Upper lobe of left lung (tissue), 6 donors: ENCODE results near the gene PPP1R2. TPM values are rescaled to one million over a fixed set of nuclear protein-coding genes. Genes with fewer than 3 reads are reported as not detected.

ENCODE experiments used
- ATAC-seq, 2 donors: fragments of 200-7000 bp; cut with Tn5 transposase; one replicate each; pipeline ENCODE4 v1.9.1; 2022; ENCODE audit warnings: mild to moderate bottlenecking in 2 of 2, moderate library complexity in 2 of 2; ENCODE audit not compliant: low FRiP score in 2 of 2
- DNase-seq, 2 donors: peaks; one replicate each; pipeline ENCODE4 v3.0.0-alpha.2; 2019 to 2020
- H3K27ac ChIP-seq, 4 donors: fragments of 200-600 bp; sonication (generic); one replicate each; pipeline ENCODE4 v1.5.1; 2016 to 2019
- H3K27me3 ChIP-seq, 4 donors: fragments of 200-600 bp; sonication (generic); one replicate each; pipeline ENCODE4 v1.5.1; 2017 to 2019
- H3K36me3 ChIP-seq, 4 donors: fragments of 200-600 bp; sonication (generic); one replicate each; pipeline ENCODE4 v1.5.1; 2016 to 2019
- H3K4me1 ChIP-seq, 4 donors: fragments of 200-600 bp; sonication (generic); one replicate each; pipeline ENCODE4 v1.5.1; 2018 to 2019
- H3K4me3 ChIP-seq, 4 donors: fragments of 200-600 bp; sonication (generic); one replicate each; pipeline ENCODE4 v1.5.1; 2017 to 2019; ENCODE audit warnings: mild to moderate bottlenecking in 2 of 4, moderate library complexity in 1 of 4
- H3K9me3 ChIP-seq, 4 donors: fragments of 200-600 bp; sonication (generic); one replicate each; pipeline ENCODE4 v1.5.1; 2018 to 2019
- CTCF ChIP-seq, 6 experiments: fragments of 450-650 bp in 4 of 6; fragments of 200-600 bp in 2 of 6; sonication (generic) in 2 of 6; IDR thresholded peaks; one replicate each; pipeline ENCODE4 v1.5.1; 2016 to 2019; ENCODE audit warnings: antibody characterized with exemption in 6 of 6
- EP300 ChIP-seq, 4 donors: sonication (generic); formaldehyde crosslinking; IDR thresholded peaks; one replicate each; pipeline ENCODE4 v1.5.1; 2017; ENCODE audit warnings: antibody characterized with exemption in 4 of 4, control low read depth in 2 of 4
- POLR2A ChIP-seq, 4 donors: fragments of 450-650 bp; IDR thresholded peaks; one replicate each; pipeline ENCODE4 v1.5.1; 2016 to 2017; ENCODE audit warnings: antibody characterized with exemption in 4 of 4, mild to moderate bottlenecking in 2 of 4
- POLR2AphosphoS5 ChIP-seq, 2 donors: sonication (generic); formaldehyde crosslinking; IDR thresholded peaks; one replicate each; pipeline ENCODE4 v1.5.1; 2017; ENCODE audit warnings: antibody characterized with exemption in 2 of 2
- WGBS, 2 donors: methylation state at CpG; one replicate each; pipeline ENCODE4 v1.1.5; 2017 to 2018; 5-methylcytosine and 5-hydroxymethylcytosine counted together
- total RNA-seq, 6 donors: library from RNA; depleted of rRNA in 4 of 6; stranded (reverse); fragments of >200 nt in 4 of 6; gene quantifications; one replicate each; pipeline versions ENCODE4 v1.1.0 to v1.2.1, GENCODE V29; 2016 to 2021
- donor health status: DM: no; HTN: no; CAD: no; lungs with moderate emphysema.
- donor health status: DM: no; HTN: yes; CAD: no; lungs with severe emphysema.

The PPP1R2 gene
- total RNA-seq, 6 donors from 2014 or later, result 38.5 to 170 (median 61.2) TPM

GRCh38 chr3:195554458-195554857 lies 11.3 kb upstream of the PPP1R2 start:
- no peak overlapping the region for H3K4me3 ChIP-seq
- no peaks in the 10 kb centered on the region for H3K36me3 ChIP-seq
- whole genome bisulfite sequencing, 2 donors, result 92 to 97% methylated on average over 15 of the region's 15 CpGs
- TF ChIP-seq EP300 (IDR thresholded peaks at IDR 0.05), result no peak
- no peaks in the 10 kb centered on the region for H3K27me3 ChIP-seq
- H3K27ac ChIP-seq, result no peak overlapping the region
- no peak for DNase-seq
- H3K4me1 ChIP-seq, result peaks cover 7 to 12% (median 8%) of the 10 kb centered on the region in 4 donors
- ATAC-seq, result no peak
- no peaks in the 10 kb centered on the region for H3K9me3 ChIP-seq

- TF ChIP-seq CTCF (IDR thresholded peaks at IDR 0.05) (no peak), POLR2AphosphoS5 (IDR thresholded peaks at IDR 0.05) (no peak), EP300 (IDR thresholded peaks at IDR 0.05) (no peak), POLR2A (IDR thresholded peaks at IDR 0.05) (no peak)
- WGBS, 2 donors, result 83 to 88% methylated on average over 7 of the region's 7 CpGs
- no peaks in the 10 kb centered on the region for H3K36me3 ChIP-seq
Measured at GRCh38 chr3:195553268-195553667, 10.1 kb upstream of the PPP1R2 start.

GRCh38 chr3:195551381-195551978 lies 8.4 kb upstream of the PPP1R2 start:
- H3K27me3 ChIP-seq, result no peaks in the 10 kb centered on the region
- peaks cover 8 to 12% (median 10%) of the 10 kb centered on the region in 4 donors for H3K4me1 ChIP-seq
- no peak for DNase-seq
- no peak for TF ChIP-seq EP300 (IDR thresholded peaks at IDR 0.05)
- TF ChIP-seq POLR2A (IDR thresholded peaks at IDR 0.05), result no peak
- TF ChIP-seq CTCF (IDR thresholded peaks at IDR 0.05), result no peak
- TF ChIP-seq POLR2AphosphoS5 (IDR thresholded peaks at IDR 0.05), result no peak
- peak overlapping the region in 2 of 4 donors; percentile 37 to 38 for H3K27ac ChIP-seq
- no peaks in the 10 kb centered on the region for H3K36me3 ChIP-seq
- ATAC-seq, result no peak
- no peak overlapping the region for H3K4me3 ChIP-seq
- 53 to 64% methylated on average over 3 to 7 of the region's 7 CpGs for WGBS, 2 donors
- H3K9me3 ChIP-seq, result no peaks in the 10 kb centered on the region

More at GRCh38 chr3:195553268-195553667, 10.1 kb upstream of the PPP1R2 start:
- no peak overlapping the region for H3K27ac ChIP-seq
- DNase-seq, result no peak
- H3K4me3 ChIP-seq, result no peak overlapping the region
- ATAC-seq, result no peak
- H3K27me3 ChIP-seq, result no peaks in the 10 kb centered on the region
- peaks cover 7 to 12% (median 8%) of the 10 kb centered on the region in 4 donors for H3K4me1 ChIP-seq
- no peaks in the 10 kb centered on the region for H3K9me3 ChIP-seq

- H3K36me3 ChIP-seq, result no peaks in the 10 kb centered on the region
- no peaks in the 10 kb centered on the region for H3K9me3 ChIP-seq
- H3K27ac ChIP-seq, result peak overlapping the region in 3 of 4 donors; percentile 38 to 55 (median 55)
- no peak for TF ChIP-seq CTCF (IDR thresholded peaks at IDR 0.05)
- TF ChIP-seq POLR2A (IDR thresholded peaks at IDR 0.05), result no peak
- no peak for TF ChIP-seq EP300 (IDR thresholded peaks at IDR 0.05)
- no peak for TF ChIP-seq POLR2AphosphoS5 (IDR thresholded peaks at IDR 0.05)
- no peak overlapping the region for H3K4me3 ChIP-seq
- H3K27me3 ChIP-seq, result no peaks in the 10 kb centered on the region
- DNase-seq (no peak), ATAC-seq (peak in 1 of 2 donors; percentile 39)
- WGBS, 2 donors, result 67 to 70% methylated on average over 4 of the region's 4 CpGs
- H3K4me1 ChIP-seq, result peaks cover 8 to 19% (median 16%) of the 10 kb centered on the region in 4 donors
Measured at GRCh38 chr3:195550723-195551122, 7.6 kb upstream of the PPP1R2 start.

GRCh38 chr3:195549931-195550519 lies 6.9 kb upstream of the PPP1R2 start:
- no peak for TF ChIP-seq POLR2A (IDR thresholded peaks at IDR 0.05)
- TF ChIP-seq EP300 (IDR thresholded peaks at IDR 0.05), result no peak
- peak in 1 of 2 donors; percentile 17 for TF ChIP-seq POLR2AphosphoS5 (IDR thresholded peaks at IDR 0.05)
- no peak for TF ChIP-seq CTCF (IDR thresholded peaks at IDR 0.05)
- ATAC-seq, result no peak
- no peaks in the 10 kb centered on the region for H3K27me3 ChIP-seq
- DNase-seq, result peak in 1 of 2 donors; percentile 59
- H3K9me3 ChIP-seq, result no peaks in the 10 kb centered on the region
- H3K36me3 ChIP-seq, result no peaks in the 10 kb centered on the region
- H3K27ac ChIP-seq, result peak overlapping the region in 2 of 4 donors; percentile 38 to 53
- 28 to 36% methylated on average over 9 of the region's 9 CpGs for WGBS, 2 donors
- peaks cover 8 to 21% (median 16%) of the 10 kb centered on the region in 4 donors for H3K4me1 ChIP-seq
- peak overlapping the region in 1 of 4 donors; percentile 4 for H3K4me3 ChIP-seq
